ENCODE results near the gene TMEM108.

Gene TMEM108

DNA sequence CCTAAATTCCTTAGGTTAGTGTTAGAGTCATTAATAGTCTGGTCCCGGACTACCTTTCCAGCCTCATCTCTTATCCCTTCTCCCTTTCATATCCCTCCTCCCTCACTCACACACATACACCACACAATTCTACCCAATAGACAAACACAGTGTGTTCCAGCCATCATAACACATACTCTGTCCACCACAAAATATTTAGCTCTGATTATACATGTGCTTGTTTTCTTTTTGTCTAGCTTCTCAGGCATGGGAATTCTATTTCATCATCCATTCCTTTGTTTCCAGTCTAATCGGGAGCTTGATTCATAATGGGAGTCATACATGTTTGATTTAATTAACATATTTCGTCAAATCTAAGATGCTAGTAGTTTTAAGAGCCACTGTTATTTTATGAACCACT lies 199.8 kb downstream of the TMEM108 start:
- no peak for DNase-seq

DNA sequence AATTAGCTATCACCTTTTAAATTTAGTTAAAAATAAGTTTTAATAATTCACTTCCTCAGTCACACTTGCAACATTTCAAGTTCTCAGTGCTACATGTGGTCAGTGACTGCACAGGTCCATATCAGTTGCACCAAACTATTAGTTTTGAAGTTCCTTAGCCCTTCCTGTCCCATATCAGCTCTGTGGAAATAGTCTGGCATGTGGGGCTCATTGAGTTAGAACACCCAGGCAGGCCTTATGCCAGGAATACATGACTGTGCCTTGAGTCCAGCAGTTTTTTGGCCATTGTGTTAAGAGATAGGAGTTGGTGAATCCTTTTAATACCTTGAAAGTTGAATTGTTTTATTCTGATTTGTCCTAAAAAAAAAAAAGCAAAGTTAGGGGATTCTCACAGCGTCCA lies 207.9 kb downstream of the TMEM108 start:
- no peak for DNase-seq

DNA sequence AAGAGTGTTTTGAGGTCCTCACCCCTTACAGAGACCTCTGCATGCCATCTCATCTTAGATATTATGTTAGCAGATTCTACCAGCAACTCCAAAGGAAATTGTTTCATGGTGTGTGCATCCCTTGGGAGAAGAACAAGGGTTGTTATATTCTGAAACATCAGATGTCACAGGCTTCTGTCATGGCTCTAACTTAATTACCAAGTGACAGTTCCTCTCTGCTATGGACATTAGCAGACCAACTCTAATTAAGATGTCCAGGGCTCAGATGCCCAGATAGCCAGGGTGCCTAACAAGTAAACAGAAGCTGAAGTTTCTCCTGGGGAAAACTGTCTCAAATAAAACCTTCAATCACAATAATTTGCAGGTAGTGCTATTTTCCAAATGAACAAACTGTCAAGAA lies 208.6 kb downstream of the TMEM108 start:
- no peak for DNase-seq

DNA sequence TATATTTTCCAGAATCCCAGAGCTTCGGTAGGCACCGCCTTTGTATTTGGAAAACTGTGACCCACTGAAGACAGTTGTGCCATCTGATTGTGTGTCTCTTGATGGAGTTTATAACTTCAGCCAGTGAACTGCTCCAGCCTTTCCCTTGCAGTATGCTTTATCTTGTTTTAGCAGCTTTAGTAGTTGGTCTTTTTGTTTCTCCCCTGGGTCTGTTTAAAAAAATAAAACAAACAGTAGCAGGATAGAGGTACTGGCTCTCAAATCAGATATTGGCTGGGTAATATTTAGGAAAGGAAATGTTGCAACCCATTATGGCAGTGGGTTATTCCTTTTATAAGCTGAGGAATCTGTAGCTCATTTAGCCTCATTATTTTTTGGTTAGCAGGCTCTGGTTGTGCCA lies 210.2 kb downstream of the TMEM108 start:
- DNase-seq = no peak

DNA sequence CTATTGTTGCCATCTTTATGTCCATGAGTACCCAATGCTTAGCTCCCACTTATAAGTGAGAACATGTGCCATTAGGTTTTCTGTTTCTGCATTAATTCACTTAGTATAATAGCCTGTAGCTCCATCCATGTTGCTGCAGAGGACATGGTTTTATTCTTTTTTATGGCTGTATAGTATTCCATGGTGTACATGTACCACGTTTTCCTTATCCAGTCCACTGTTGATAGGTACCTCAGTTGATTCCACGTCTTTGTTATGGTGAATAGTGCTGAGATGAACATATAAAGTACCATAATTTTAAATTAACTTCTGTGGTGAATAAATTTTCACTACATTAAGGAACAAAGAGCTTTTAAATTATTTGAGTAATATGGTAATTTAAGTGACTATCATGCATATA lies 211.3 kb downstream of the TMEM108 start:
- no peak for DNase-seq

DNA sequence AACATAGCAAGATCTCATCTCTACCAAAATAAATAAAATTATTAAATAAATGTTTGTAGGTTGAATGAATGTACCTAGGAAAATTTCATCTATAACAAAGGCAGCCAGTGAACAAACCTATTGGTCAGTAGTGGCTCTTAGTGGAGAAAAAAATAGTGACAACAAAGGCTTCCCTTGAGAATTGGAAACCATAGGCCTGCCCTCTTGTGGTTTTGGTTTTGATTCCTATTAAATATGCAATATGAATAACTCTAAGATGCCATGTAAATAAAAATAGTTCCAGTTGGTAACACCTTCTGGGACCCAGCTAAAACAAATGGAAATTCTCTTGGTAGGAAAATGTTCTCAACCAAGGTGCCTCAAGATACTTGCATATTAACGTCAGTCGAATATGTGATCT lies 216.0 kb downstream of the TMEM108 start:
- no peak for DNase-seq

DNA sequence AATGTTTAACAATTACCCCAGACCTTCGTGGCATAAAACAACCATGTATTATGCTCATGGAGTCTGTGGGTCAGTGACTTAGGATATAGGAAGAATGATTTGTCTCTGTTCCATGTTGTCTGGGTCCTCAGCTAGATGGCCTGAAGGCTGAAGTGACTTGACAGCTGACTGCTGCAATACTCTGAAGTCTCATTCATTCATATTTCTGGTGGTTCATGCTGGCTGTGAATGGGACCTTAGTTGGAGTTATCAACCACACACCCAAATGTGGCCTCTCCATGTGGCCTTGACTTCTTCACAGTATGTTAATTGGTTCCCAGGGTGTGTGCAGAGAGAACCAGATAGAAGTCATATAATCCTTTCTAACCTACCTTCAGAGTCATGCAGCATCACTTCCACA lies 216.5 kb downstream of the TMEM108 start:
- DNase-seq = no peak

DNA sequence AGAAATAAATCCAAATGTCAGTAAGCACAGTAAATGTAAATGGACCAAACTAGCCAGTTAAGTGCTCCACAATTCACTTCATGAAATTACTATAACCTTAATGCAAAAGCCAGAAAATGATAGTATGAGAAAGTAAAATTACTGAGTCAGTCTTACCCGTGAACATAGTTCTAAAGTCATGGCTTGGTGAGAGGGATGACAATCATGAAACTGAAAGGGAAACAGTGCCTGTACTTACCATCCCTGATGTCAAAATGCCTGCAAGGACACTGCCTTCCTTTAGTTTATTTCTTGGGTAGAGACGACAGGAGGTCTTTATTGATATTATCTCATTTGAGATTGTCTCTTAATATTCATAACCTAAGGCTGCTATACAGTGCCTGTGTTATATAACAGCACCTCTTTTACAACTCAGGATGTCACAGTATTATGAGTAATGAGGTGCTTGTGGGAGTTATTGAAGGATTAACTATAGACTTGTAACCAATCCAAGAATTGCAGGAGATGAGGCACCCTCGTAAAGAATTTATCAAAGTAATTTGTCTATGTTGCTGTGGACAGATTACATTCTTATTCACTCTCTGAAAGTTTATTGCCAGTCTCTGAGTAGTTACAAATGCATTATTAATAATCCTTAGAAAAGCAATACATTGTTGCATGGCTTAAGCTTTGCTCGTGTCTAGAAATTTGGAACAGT lies 218.7 kb downstream of the TMEM108 start:
- DNase-seq = no peak

DNA sequence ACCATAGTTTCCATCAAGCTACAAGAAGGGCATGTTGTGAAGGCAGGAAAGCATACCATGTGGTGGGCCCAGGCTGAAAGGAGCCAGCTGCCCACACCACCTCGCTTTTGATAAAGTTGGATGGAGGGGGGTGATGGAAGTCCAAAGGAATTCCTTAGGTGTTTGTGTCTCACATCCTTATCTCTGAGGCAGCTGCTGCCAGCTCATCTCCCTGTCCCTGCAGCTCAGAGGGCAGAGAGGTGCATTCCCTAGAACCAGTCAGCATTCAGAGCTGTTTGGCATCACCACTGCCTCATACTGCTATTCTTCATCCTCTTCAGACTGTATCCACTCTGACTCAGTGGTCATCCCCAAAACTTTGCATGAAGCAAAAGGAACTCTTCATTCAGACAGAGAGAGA lies 220.2 kb downstream of the TMEM108 start:
- DNase-seq = no peak

DNA sequence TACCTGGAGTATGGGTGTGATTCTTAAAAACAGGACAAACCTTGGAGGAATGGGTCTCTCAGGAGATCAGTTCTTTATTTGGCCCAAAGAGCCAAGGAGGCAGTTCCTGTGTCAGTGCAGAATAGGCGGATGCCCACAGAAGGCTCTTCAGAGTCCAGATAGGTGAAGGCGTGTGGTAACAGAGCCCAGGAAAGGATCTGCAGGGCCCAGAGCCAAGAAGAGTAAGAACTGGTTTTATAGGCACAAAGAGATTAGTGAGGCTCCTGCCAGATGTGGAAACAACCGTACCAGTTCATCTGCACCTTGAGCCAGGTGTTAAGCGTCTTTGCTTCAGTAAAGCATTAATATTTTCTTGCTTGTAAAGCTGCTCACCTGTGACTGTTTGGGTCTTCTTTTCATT lies 221.6 kb downstream of the TMEM108 start:
- no peak for DNase-seq

DNA sequence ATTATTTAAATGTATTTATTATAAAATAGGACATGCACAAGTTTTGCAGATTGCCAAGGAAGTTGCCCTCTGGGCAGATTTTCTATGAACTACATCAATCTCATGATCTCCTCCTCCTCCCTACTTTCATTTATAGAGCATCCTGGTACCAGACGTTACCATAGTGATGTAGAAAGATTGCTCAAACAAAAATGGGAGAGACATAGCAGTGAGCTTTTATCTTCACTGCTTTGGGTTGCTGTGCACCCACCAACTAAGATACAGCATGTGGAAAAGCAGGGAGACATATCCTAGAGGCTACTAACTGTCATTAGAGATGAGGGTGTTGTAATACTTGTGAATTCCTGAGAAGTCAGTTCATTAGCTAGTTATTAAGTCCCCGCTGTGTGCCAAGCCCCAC lies 224.1 kb downstream of the TMEM108 start:
- DNase-seq = no peak

DNA sequence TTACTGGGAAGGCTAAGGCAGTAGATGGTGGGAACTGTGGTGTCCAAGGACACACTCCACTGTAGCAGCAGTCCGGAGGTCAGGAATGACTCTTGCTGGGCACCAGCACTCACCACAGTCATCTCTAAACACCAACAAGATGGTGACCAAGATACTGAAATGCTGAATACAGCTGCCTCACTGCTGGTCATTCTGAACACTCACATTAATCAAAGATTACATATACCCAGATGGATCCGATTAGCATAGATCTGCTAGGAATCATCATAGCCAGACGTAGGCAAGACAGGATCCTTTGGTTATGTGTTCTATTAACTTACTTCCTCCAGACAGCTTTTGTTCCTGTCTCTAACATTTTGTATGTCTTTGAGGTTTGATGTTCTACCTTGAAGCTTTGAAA lies 226.7 kb downstream of the TMEM108 start:
- DNase-seq = no peak

DNA sequence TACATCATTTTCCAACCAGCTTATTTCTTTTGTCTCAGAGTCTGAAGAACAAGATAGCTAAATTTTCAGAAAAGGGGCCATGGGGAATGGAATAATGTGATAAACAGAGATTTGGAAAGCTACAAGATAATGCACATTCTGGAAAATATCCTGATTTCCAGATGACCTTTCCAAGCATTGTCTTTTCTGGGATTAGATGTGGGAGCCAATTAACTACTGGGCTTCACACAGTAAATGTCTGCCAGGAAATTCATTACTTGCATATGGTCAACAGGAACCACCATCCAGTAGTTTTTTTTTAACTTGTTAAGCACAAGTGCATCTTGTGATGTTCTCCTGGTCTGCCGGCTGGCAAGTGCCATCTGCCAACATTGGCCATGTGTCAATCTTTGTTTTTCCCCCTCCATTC lies 230.5 kb downstream of the TMEM108 start:
- no peak for DNase-seq

DNA sequence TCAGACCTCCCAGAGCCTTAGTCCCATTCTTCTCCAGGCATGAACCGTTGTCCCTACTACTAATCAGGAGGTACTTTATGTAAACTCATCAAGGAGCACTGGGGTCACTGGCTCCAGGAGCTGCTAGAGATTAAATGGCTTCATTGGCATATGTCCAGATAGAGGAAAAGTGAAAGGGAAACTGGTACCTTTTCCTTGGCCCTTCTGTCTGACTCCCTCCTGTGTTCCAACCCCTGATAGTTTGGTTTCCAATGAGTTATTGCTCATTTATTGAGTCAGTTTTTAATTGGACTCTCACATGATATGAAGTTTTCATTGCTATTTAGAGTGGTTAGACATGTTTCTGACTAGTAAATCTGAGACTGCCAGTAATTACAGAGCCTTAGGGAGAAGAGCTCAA lies 231.2 kb downstream of the TMEM108 start:
- no peak for DNase-seq

DNA sequence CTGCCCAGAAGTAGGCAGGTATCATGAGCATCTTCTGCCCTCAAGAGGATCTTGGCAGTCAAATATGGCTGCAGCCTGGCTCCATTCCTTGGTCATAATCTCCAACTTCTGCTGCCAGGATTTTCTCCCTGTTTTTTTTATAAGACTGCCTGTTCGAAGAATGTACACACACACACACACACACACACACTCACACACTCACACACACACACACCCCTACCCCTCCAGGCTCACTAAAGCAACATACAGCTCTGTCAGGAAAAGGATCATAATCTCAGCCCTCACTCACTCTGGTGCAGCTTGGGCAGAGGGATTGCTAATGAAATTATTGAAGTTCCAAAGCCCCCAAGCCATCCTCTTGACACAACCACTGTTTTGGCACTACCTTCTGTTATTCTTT lies 232.4 kb downstream of the TMEM108 start:
- DNase-seq = no peak

DNA sequence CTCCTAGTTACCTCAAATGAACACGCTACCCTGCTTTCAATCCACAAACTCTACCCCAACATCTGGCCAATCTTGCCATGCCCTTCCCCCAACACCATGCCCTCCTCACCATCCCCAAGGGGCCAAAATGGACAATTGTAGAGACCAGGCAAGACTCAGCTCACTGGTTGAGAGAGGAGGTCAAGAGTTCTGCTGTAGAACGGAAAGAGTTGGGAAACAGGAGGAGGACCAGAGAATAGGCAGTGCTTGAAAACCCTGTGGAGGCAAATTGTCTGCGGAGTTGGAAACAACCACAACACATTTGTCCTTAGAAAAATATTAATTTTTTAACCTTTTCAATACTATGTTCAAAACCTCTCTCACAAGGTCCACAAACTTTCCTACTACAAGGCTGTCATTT lies 232.9 kb downstream of the TMEM108 start:
- DNase-seq = no peak

DNA sequence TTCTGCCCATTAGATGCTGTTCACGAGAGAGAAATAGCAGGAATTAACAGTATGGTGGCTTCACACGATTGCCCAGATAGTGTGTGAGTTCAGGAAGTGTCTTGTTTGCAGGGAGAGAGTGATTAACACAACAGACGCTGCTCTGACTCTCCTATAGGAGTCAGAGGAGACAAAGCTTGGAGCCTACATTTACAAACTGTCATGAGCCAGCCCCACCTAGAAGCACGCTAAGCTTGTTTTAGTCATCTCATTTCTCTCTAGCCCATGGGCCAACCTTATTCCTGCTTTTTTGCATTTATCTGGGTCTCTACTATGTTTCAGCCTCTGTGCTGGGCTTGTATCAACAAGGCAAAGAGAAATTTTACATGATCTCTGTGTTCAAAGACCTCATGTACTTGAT lies 233.3 kb downstream of the TMEM108 start:
- DNase-seq = no peak

DNA sequence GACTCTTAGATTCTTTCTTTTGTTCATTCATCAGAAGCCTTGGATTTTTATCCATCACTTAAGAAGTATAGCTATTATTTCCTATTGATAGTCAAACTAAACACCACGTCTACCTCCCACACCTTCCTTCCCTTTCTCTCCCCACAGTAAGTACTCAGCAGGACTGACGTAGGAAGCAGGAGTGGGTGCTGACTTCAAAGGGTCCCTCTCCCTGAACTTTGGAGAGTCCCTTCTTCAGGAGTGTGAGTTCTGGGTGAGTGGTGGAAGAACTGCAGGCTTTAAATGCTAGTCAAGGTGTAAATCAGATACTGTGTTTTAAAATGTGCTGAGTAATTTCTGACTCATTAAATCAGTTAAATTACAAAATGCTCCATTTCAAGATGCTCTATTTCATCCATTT lies 235.2 kb downstream of the TMEM108 start:
- no peak for DNase-seq

DNA sequence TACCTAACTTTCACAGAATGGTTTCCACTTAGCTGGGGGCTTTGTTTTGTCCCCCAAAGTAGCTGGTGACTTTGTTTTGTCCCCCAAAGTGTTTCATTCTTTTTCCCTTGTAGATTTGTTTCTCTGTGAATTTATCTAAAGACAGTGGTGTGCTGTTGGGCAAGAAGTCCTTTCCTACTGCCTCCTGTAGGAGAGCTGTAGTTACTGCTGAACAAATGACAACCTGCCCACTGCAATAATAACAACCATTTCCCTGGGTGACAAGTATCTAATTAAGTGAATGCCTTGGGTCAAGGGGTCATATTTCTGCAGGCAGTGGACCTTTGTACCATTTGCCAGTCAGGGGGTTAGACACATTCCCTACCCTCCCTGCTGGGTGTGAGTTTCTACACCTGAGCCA lies 236.3 kb downstream of the TMEM108 start:
- DNase-seq = no peak

DNA sequence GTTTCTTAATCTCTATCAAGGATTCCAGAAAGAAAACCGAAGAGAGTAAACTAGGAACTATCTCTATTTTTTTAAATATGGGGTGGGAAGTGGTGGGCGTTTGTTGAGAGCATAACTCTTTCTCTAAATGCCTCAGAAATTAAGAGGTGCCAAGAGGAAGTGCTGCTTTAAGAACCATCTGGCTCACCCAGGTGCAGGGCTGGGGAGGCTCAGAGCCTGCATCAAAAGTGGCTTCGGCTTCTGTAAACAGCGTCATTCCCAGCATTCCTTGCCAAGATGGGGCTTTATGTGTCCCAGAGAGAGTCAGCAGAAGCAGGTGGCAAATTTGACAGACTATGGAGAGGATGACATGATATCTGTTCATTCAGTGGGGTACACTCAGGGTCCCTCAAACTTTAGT lies 238.4 kb downstream of the TMEM108 start:
- peak in 3 of 4 experiments; percentile 4 to 10 (median 8) for DNase-seq

DNA sequence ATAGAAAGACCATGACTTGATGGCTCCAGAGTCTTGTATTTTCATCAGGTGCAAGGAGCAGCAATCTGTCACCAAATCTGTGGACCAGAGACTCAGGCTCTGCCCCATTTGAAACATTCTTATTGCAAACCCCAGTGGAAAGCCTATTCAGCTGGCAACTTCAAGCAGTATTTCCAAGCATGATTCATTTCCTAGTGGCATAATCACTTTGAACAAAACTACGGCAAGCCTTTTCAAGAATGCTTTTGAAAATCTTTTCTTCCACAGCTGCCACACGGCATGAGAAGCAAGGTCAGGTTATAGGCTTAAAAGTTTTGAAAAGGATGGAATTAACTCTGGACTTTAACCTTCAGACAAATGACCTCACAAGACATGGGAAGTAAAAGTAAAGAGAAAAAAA lies 239.6 kb downstream of the TMEM108 start:
- no peak for DNase-seq

DNA sequence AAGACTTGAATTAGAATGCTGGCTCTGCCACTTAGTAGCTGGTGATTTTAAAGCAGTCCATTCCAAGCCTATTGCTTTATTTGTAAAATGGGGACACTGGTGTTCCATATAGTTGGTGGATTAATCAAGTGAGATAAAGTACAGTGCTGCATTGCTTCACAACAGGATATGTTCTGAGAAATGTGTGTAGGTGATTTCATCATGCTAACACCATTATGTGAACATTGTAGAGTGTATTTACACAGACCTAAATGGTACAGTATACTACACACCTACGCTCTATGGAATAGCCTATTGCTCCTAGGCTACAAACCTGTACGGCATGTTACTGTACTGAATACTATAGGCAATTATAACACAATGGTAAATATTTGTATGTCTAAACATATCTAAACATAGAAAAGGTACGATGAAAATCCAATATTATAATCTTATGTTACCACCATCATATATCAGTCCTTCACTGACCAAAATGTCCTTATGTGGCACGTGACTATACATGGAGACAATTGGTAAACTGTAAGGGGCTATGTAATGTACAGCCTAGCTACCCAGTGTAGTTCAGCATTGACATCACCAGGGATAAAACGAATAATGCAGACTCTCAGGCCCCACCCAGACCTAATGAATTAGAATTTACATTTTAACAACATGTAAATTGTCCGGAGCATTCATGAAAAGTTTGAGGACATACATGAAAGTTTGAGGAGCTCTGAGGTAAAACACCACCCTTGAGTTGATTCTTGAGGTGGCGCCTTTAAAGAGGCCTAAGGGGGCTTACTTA lies 240.3 kb downstream of the TMEM108 start:
- DNase-seq = no peak

DNA sequence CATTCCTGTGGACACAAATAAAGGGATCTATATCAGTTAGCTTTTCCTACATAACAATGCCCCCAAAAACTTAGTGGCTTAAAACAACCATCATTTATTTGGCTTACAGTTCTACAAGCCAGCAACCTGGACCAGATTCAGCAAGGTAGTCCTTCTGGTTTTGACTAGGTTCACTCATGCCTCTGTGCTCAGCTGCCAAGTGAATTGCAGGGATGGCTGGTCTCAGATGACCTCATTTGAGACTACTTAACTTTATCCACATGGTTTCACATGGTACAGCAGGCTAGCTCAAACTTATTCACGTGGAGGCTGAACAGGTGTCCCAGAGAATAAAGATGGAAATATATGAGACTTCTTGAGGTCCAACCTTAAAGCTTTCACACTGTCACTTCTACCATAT lies 242.4 kb downstream of the TMEM108 start:
- no peak for DNase-seq

DNA sequence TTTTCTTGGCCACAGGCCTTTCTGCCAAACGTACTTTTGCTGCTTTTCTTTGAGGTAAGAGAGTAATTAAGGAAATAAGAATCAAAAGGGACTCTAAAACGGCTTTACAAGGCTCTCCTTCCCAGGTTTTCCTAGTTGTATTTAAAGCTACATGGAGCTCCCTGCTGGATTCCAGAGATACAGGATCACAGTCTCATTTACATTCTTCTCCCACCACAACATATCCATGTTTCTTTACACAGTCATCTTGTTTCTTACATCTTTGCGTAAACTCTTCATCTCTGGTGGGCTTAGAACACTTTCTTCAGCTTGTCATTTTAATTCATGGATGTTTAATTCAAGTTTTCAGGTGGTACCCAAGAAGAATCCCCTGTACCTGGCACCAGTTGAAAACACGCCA lies 244.0 kb downstream of the TMEM108 start:
- DNase-seq = no peak

Measured in suppressor macrophage (primary cell).